CD4-positive, alpha-beta T cell treated with Interleukin-17A for 1 hour (primary cell): Measurements from ENCODE around the gene KRTAP22-2.

ENCODE experiments used
- DNase-seq: peaks from one replicate; pipeline ENCODE4 v3.0.0-alpha.2; 2020

The KRTAP22-2 gene

DNA sequence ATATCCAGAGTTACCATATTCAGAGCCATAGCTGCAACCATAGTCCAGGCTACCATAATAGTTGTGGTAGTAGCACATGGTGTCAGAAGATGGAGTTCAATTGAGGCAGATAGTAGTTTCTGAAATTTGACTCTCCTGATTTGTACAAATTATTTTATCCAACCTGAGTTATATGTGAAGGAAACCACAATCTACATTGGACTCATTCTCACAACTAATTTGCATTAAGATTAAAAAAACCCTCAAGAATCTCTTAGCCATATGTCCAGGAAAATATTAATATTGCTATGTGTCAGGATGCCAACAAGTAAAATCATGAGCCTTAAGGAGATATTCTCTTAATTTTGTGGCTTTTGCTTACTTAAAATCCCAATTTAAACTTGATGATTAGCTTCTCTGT, at the start of gene KRTAP22-2:
Gene KRTAP22-2, minus strand, starts transcription at position 101 of the 400 bp plus-strand sequence.
- no peak for DNase-seq

GRCh38 chr21:30638686-30639085, 48.5 kb upstream of the KRTAP22-2 start:
- DNase-seq, result no peak

GRCh38 chr21:30634906-30635305, 44.7 kb upstream of the KRTAP22-2 start, which contains the start of gene KRTAP20-2:
TSS of gene KRTAP20-2 (plus strand) at chr21:30635206. CDS start at chr21:30635264, 58 bp downstream.
- no peak for DNase-seq

DNA sequence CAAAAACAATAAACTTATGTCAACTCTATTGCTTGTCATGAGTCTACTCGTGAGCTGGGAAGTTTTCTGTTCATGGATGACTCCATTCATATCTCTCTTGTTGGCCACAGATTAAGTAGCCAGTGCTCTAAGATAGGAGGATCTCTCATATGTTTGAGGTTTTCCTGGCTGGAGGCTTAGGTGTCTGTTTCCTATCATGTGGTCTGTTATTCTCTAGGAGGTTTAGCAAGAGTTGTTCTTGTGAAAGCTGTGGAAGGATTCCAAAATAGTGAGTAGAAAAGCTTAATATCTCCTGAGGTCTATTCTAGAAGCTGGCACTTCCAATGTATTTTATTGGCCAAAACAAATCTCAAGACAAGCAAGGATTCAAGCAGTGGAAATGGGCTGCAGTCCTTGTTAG, 39.0 kb upstream of the KRTAP22-2 start:
- no peak for DNase-seq

DNA sequence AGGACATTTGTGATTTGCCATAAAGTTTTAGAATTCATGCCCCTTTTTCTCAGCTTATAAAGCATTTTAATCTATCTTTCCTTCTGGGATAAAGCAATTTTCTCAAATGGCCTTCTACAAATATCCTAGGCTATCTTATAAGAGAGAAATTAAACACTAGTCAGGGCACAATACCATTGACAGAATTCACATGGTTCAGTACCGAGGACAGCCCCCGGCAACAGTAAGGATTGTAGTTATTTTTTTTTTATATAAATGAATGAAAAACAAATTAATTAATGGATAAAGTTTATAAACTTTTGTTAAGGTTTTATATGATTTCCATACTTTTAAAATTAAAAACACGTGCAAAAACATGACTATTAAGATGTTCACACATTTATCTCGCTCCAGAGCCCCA, 37.9 kb upstream of the KRTAP22-2 start:
- no peak for DNase-seq

DNA sequence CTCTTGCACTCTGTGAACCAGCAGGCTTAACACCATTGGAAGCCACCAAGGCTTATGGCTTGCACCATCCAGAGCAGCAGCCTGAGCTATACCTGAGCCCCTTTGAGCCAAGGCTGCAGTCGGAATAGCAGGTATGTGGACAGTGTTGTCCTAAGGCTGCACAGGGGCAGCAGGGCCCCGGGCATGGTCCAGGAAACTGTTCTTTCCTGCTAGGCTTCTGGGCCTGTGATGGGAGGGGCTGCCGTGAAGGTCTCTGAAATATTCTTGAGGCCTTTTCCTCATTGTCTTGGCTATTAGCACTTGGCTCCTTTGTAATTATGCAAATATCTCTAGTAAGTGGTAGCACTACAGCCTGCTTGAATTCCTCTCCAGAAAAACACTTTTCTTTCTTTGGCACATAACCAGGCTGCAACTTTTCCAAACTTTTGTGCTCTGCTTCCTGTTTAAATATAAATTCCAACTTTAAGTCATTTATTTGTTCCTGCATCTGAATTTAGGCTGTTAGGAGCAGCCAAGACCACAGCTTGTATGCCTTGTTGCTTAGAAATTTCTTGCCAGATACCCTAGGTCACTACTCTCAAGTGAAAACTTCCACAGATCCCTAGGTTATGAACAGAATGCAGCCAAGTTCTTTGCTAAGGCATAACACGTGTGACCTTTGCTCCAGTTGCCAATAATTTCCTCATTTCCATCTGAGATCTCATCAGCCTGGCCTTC, 35.4 kb upstream of the KRTAP22-2 start:
- no peak for DNase-seq

GRCh38 chr21:30623362-30623761, 33.2 kb upstream of the KRTAP22-2 start:
- DNase-seq, result no peak

DNA sequence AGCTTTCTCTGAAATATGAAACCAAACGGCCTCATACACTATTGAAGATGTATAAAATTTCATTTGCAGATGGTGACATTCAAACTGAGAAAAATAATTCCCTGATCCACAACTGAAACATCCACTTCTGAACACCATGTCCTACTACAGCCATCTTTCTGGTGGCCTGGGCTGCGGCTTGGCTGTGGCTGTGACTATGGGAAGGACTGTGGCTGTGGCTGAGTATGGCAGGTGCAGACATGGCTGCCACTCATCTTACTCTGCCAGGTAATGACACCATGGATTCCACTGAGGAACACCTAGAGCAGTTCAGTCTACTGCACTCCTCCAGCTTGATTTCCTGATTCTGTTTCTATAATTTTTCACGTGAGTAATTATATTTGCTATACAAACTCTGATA, 30.3 kb upstream of the KRTAP22-2 start, which contains the start of gene KRTAP20-4:
Gene KRTAP20-4, plus strand, starts transcription at position 106 of the 400 bp plus-strand sequence.
- DNase-seq, result no peak

- no peak for DNase-seq
Measured at GRCh38 chr21:30620080-30620479, 29.9 kb upstream of the KRTAP22-2 start.

GRCh38 chr21:30616125-30616524, 25.9 kb upstream of the KRTAP22-2 start, which contains the start of gene KRTAP20-1:
TSS of gene KRTAP20-1 (plus strand) at chr21:30616425. CDS start at chr21:30616455, 30 bp downstream.
- DNase-seq, result no peak

DNA sequence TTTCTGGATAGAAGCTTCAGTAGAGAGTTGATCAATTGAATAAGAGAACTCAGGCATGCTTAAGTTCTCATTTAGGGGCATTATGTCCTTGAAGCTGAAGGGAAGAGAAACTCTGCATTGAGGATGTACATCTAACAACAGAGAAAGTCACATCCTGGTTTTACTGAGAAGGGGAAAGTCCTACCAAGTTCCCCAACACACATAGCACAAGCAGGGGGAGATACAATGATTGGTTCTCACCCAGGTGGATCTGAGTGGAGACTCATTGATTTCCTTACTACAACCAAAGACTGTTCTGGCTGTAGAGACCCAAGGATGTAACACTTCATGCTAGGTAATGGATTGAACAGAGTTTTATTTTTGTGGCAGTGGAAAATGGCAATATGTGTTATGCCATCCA, 25.0 kb upstream of the KRTAP22-2 start:
- no peak for DNase-seq

- no peak for DNase-seq
Measured at GRCh38 chr21:30613836-30614235, 23.6 kb upstream of the KRTAP22-2 start, which contains the start of gene KRTAP6-1. TSS of gene KRTAP6-1 (minus strand) at chr21:30613930. CDS start at chr21:30613904, 26 bp downstream.

DNA sequence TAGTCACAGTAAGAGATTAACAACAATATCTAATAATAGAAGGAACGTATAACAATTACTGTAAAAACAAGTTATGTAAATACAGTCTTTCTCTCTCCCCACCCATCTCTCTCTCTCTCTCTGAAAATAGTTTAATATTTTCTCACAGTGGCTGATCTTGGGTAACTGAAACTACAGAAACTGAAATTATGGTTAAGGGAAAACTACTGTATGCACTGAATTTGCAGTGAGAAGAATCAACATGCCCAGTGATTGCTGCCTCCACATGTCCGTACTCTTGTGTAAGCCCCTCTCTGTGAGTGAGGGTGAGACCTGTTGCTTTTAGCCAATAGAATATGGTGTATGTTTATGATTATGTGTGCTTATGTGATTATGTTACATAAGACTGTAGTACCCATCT, 21.9 kb upstream of the KRTAP22-2 start:
- DNase-seq, result no peak

DNA sequence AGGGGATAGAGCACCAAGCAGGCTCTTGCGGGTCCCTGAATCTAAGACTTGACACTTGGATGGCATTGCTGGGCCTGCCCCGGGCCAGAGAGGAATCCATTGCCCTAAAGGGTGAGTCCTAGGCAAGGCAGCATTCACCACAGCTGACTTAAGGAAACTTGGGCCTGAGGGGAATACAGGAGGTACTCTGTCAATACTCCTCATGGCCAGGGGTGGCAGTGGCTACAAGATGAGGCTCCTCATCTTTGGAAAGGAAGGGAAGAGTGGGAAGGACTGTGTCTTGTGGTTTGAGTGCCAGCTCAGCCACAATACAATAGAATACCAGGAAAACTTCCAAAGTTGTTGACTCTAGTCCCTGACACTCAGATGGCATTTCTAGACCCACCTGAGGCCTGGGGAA, 15.8 kb upstream of the KRTAP22-2 start:
- DNase-seq, result no peak

DNA sequence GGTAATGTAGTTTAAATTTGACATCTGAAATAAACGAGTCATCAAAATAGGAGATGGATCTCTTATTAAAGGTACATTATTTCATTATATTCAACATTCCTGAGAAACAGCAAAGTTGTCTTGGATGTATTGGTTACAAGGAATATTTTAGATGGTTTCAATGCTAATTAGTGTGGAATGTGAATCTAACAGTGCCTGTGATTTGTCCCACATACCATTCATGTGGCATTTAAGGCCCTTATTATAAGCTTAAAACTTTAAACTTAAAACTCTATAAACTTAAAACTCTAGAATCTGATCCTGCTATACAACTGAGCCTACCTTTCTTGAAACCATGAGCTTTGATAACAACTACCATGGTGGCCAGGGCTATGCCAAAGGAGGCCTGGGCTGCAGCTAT, 10.6 kb upstream of the KRTAP22-2 start, which contains the start of gene KRTAP22-1:
Gene KRTAP22-1, plus strand, starts transcription at position 301 of the 400 bp plus-strand sequence.
- no peak for DNase-seq

DNA sequence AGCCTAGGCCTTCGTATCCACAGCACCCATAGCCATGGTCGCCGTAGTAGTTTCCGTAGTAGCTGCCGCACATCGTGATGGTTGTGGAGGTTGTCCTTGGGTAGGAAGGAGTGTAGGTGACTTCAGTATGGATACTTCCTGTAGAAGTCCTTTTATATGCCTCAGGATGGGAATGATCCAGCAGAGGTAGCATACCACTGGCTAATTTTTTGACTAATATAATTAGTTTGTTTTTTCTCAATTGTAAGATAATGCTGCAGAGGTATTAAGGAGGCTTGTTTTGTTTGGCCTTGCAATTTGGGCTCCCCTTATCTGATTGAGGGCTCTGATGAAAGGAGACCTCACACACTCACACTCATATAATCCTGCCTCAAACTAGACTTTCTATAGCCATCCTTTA, 8.6 kb upstream of the KRTAP22-2 start, which contains the start of gene KRTAP6-2:
Gene KRTAP6-2, minus strand, starts transcription at position 101 of the 400 bp plus-strand sequence. Its CDS starts 28 bp downstream, at position 73.
- DNase-seq, result no peak

GRCh38 chr21:30592140-30592539, 1.9 kb upstream of the KRTAP22-2 start, which contains the start of gene KRTAP6-3:
TSS of gene KRTAP6-3 (plus strand) at chr21:30592440. CDS start at chr21:30592446, 6 bp downstream.
- no peak for DNase-seq

GRCh38 chr21:30582870-30583269, 7.3 kb downstream of the KRTAP22-2 start:
- no peak for DNase-seq

DNA sequence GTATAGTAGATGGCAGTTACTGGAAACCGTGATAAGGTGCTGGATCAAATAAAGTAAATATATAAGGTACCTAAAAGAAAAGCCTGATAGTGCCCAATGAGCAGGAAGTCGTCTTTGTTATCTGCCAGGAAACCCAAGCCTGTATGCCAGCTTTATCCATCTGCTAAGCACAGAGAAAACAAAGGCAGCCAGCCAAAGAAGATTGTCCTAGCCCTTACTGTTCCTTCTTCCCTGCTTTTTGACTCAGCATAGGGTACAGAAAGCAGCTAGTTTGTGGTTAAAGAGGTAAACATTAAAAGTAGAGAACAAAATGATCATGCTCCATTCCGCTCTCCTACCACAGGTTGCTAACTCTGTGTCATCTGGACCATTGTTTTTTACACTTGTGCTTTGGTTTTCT, 10.1 kb downstream of the KRTAP22-2 start:
- DNase-seq, result no peak

DNA sequence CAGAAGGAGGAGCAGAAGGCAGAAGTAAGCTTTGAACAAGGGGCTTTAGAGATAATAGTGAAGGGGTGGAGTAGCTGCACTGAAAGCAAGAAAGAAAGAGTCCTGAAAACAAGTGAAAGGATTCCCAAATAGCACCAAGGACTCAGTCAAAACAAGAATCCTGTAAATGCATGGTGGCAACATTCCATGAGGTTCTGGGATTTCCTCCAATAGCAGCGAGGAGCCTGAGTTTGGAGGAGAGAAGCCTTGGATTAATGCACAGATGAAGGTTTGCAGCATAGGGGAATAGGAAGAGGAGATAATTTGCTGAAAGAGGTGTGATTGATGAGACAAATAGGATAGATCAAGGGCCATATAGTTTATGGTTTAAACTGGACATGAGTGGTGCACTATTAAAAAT, 10.9 kb downstream of the KRTAP22-2 start:
- no peak for DNase-seq

DNA sequence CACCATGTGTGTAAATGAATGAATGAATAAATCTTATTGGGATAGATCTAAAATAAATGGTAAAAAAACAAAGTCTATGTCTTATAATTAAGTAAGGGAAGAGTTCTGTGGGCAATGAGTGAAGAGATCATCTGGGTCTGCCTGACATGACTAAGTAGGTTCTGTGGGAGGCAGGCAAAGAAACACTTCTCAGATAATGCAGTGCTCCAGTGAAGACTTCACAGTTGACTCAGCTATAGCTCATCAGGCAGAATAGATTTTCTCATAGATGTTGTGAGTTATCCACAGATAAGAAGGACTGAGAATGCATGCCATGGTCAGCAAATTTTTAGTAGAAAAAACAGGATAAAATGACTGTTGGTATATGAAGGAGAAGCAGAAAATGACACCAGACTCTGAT, 12.4 kb downstream of the KRTAP22-2 start:
- no peak for DNase-seq

DNA sequence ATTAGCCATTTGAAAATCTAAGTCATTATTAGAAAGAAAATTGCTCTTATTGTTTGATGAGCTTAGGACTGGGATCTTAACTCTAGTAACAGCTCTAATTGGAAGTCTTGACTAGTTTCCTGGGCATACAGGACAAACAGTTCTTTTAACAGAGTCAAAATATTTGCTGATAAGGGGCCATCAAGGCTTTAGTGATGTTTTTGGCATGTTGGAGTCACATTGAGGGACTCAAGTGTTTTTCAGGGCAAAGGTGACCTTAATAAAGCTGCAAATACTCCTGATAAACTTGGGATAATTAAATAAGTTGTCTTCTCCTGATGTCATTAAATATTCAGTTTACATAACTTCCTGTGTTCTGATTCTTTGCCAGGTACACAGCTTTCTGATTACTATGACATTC, 22.6 kb downstream of the KRTAP22-2 start:
- no peak for DNase-seq

- no peak for DNase-seq
Measured at GRCh38 chr21:30563630-30564029, 26.6 kb downstream of the KRTAP22-2 start.

GRCh38 chr21:30563072-30563471, 27.1 kb downstream of the KRTAP22-2 start:
- no peak for DNase-seq
